ENCODE data around the gene RBM17.

DNA sequence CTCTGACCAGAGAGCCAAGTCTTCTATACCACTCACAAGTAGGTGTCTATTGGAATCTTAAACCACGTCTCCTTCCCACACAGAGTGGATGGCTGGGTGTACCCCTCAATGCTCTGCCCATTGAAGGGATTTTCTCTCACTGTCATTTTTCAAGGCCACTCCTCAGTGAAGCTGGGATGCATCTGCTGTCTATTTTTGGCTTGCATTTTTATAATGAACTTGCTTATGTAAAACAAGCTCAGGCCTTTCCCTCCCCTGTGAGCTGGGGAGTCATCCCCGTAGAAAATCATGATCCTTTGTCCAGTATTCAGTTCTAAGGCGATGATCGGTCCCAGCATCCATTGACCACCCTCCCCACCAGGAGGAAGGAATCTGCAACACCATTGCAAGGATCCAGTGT is 9.8 kb upstream of the RBM17 start:
- TF ChIP-seq POLR2A (IDR thresholded peaks at IDR 0.05) (no peak), POLR2AphosphoS5 (IDR thresholded peaks at IDR 0.05) (no peak)
- TF ChIP-seq, protein P1, sequence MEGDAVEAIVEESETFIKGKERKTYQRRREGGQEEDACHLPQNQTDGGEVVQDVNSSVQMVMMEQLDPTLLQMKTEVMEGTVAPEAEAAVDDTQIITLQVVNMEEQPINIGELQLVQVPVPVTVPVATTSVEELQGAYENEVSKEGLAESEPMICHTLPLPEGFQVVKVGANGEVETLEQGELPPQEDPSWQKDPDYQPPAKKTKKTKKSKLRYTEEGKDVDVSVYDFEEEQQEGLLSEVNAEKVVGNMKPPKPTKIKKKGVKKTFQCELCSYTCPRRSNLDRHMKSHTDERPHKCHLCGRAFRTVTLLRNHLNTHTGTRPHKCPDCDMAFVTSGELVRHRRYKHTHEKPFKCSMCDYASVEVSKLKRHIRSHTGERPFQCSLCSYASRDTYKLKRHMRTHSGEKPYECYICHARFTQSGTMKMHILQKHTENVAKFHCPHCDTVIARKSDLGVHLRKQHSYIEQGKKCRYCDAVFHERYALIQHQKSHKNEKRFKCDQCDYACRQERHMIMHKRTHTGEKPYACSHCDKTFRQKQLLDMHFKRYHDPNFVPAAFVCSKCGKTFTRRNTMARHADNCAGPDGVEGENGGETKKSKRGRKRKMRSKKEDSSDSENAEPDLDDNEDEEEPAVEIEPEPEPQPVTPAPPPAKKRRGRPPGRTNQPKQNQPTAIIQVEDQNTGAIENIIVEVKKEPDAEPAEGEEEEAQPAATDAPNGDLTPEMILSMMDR (IDR thresholded peaks at IDR 0.05) = no peak
